Measurements from ENCODE around the gene KCNIP1.

Gene KCNIP1

GRCh38 chr5:170747851-170748250 lies 244.0 kb downstream of the KCNIP1 start:
- Histone ChIP-seq H3K9me3 (ENCODE audit: low read length) (no peaks in the 10 kb centered on the region), H3K4me2 (ENCODE audit: low read length) (no peak overlapping the region), H3K9ac (ENCODE audit: low read length) (no peak overlapping the region), H4K20me1 (ENCODE audit: insufficient read depth, low read length) (no peaks in the 10 kb centered on the region), H3K4me1 (ENCODE audit: insufficient read depth, low read length, severe bottlenecking) (no peaks in the 10 kb centered on the region), H3K27me3 (ENCODE audit: insufficient read depth, low read length) (no peaks in the 10 kb centered on the region), H2AFZ (ENCODE audit: low read length) (no peak overlapping the region), H3K79me2 (ENCODE audit: insufficient read depth, low read length) (no peaks in the 10 kb centered on the region), H3K9me2 (ENCODE audit: low read depth, low read length) (no peaks in the 10 kb centered on the region), H3K27ac (ENCODE audit: low read depth, low read length, poor library complexity, severe bottlenecking) (no peak overlapping the region), H3K36me3 (ENCODE audit: insufficient read depth, low read length) (no peaks in the 10 kb centered on the region), H3F3A (ENCODE audit: insufficient read depth, low read length) (no peaks in the 10 kb centered on the region), H3K4me3 (ENCODE audit: low read depth, low read length, poor library complexity, severe bottlenecking) (no peak overlapping the region)
- TF ChIP-seq, protein P1, sequence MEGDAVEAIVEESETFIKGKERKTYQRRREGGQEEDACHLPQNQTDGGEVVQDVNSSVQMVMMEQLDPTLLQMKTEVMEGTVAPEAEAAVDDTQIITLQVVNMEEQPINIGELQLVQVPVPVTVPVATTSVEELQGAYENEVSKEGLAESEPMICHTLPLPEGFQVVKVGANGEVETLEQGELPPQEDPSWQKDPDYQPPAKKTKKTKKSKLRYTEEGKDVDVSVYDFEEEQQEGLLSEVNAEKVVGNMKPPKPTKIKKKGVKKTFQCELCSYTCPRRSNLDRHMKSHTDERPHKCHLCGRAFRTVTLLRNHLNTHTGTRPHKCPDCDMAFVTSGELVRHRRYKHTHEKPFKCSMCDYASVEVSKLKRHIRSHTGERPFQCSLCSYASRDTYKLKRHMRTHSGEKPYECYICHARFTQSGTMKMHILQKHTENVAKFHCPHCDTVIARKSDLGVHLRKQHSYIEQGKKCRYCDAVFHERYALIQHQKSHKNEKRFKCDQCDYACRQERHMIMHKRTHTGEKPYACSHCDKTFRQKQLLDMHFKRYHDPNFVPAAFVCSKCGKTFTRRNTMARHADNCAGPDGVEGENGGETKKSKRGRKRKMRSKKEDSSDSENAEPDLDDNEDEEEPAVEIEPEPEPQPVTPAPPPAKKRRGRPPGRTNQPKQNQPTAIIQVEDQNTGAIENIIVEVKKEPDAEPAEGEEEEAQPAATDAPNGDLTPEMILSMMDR (IDR thresholded peaks at IDR 0.05; ENCODE audit: low read length), result no peak
- TF ChIP-seq EZH2 (IDR thresholded peaks at IDR 0.05; ENCODE audit: borderline replicate concordance, low read length), result no peak

DNA sequence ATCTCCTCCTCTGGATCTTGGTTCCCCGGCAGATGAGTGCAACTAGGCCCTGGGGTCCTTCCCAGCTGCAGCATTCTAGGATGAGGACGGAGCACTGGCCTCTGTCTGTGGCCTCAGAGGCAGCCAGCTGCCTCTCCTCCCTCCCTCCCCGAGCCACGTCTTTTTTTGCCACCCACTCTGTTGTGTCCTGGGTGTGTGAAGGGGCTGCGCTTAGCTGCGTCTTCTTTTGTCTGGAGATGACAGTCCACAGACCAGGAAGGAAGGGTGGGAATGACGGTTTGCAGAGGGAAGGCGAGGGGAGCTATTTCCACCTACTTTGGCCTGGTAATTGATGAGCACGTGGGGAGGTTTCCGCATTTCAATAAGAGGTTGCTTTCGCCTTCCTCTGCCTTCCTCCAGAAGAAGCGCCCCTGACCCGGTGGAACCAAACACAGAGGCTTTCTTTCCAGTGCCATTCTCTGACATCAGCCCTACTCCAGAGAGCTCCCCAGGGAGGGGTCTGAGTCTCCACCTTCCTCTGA lies 245.2 kb downstream of the KCNIP1 start:
- no peaks in the 10 kb centered on the region for H3K79me2 ChIP-seq (ENCODE audit: insufficient read depth, low read length)
- H3K9me2 ChIP-seq (ENCODE audit: low read depth, low read length), result no peaks in the 10 kb centered on the region
- TF ChIP-seq, protein P1 (IDR thresholded peaks at IDR 0.05; ENCODE audit: low read length), result no peak
- no peak for TF ChIP-seq EZH2 (IDR thresholded peaks at IDR 0.05; ENCODE audit: borderline replicate concordance, low read length)
- no peaks in the 10 kb centered on the region for H3K27me3 ChIP-seq (ENCODE audit: insufficient read depth, low read length)
- no peak overlapping the region for H3K4me2 ChIP-seq (ENCODE audit: low read length)
- no peaks in the 10 kb centered on the region for H3F3A ChIP-seq (ENCODE audit: insufficient read depth, low read length)
- H4K20me1 ChIP-seq (ENCODE audit: insufficient read depth, low read length), result no peaks in the 10 kb centered on the region
- no peak overlapping the region for H3K27ac ChIP-seq (ENCODE audit: low read depth, low read length, poor library complexity, severe bottlenecking)
- H3K9ac ChIP-seq (ENCODE audit: low read length), result no peak overlapping the region
- H3K4me3 ChIP-seq (ENCODE audit: low read depth, low read length, poor library complexity, severe bottlenecking), result no peak overlapping the region
- H2AFZ ChIP-seq (ENCODE audit: low read length), result no peak overlapping the region
- no peaks in the 10 kb centered on the region for H3K9me3 ChIP-seq (ENCODE audit: low read length)
- H3K36me3 ChIP-seq (ENCODE audit: insufficient read depth, low read length), result no peaks in the 10 kb centered on the region
- H3K4me1 ChIP-seq (ENCODE audit: insufficient read depth, low read length, severe bottlenecking), result no peaks in the 10 kb centered on the region

- Histone ChIP-seq H3K36me3 (ENCODE audit: insufficient read depth, low read length) (no peaks in the 10 kb centered on the region), H3K27ac (ENCODE audit: low read depth, low read length, poor library complexity, severe bottlenecking) (no peak overlapping the region), H3K9me2 (ENCODE audit: low read depth, low read length) (no peaks in the 10 kb centered on the region), H2AFZ (ENCODE audit: low read length) (no peak overlapping the region), H3K4me3 (ENCODE audit: low read depth, low read length, poor library complexity, severe bottlenecking) (no peak overlapping the region), H3K4me1 (ENCODE audit: insufficient read depth, low read length, severe bottlenecking) (no peaks in the 10 kb centered on the region), H3F3A (ENCODE audit: insufficient read depth, low read length) (no peaks in the 10 kb centered on the region), H3K27me3 (ENCODE audit: insufficient read depth, low read length) (no peaks in the 10 kb centered on the region), H3K9ac (ENCODE audit: low read length) (no peak overlapping the region), H3K79me2 (ENCODE audit: insufficient read depth, low read length) (no peaks in the 10 kb centered on the region), H4K20me1 (ENCODE audit: insufficient read depth, low read length) (no peaks in the 10 kb centered on the region), H3K4me2 (ENCODE audit: low read length) (no peak overlapping the region), H3K9me3 (ENCODE audit: low read length) (no peaks in the 10 kb centered on the region)
- no peak for TF ChIP-seq EZH2 (IDR thresholded peaks at IDR 0.05; ENCODE audit: borderline replicate concordance, low read length)
Measured at GRCh38 chr5:170749911-170750431, 246.2 kb downstream of the KCNIP1 start.

DNA sequence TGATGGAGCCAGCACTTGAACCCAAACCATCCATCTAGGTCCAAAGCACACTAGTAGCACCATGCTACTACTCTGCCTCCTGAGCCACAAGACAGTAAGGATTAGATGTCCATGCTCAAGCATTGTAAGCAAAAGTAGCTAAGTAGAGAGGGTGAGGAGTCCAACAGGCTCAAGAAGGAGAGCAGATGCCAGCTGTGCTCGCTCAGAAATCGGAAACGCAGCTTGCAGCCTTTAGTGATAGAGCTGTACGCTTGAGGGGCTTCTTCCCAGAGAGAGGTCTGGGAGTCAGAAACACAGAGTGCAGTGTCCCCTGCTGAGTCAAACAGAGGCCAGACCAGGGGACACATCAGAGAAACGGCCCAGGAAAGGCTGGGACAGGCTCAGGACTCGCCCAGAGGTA lies 247.0 kb downstream of the KCNIP1 start:
- Histone ChIP-seq H4K20me1 (ENCODE audit: insufficient read depth, low read length) (no peaks in the 10 kb centered on the region), H3K36me3 (ENCODE audit: insufficient read depth, low read length) (no peaks in the 10 kb centered on the region), H3K4me2 (ENCODE audit: low read length) (no peak overlapping the region), H3K79me2 (ENCODE audit: insufficient read depth, low read length) (no peaks in the 10 kb centered on the region), H3K9me3 (ENCODE audit: low read length) (no peaks in the 10 kb centered on the region), H3K9me2 (ENCODE audit: low read depth, low read length) (no peaks in the 10 kb centered on the region), H3F3A (ENCODE audit: insufficient read depth, low read length) (no peaks in the 10 kb centered on the region), H3K9ac (ENCODE audit: low read length) (no peak overlapping the region), H2AFZ (ENCODE audit: low read length) (no peak overlapping the region), H3K27ac (ENCODE audit: low read depth, low read length, poor library complexity, severe bottlenecking) (no peak overlapping the region), H3K4me3 (ENCODE audit: low read depth, low read length, poor library complexity, severe bottlenecking) (no peak overlapping the region), H3K27me3 (ENCODE audit: insufficient read depth, low read length) (no peaks in the 10 kb centered on the region), H3K4me1 (ENCODE audit: insufficient read depth, low read length, severe bottlenecking) (no peaks in the 10 kb centered on the region)
- TF ChIP-seq EZH2 (IDR thresholded peaks at IDR 0.05; ENCODE audit: borderline replicate concordance, low read length), result no peak
- TF ChIP-seq, protein P1 (IDR thresholded peaks at IDR 0.05; ENCODE audit: low read length), result no peak
